ENCODE results near the gene LCE4A.
"Not testable (repeated sequence)": the region's sequence is repeated elsewhere in the genome, so short reads cannot be mapped to it uniquely, and the experiment has no call there.

LCE4A gene

GRCh38 chr1:152667648-152668047 is 40.3 kb upstream of the LCE4A start:
- Histone ChIP-seq H3K4me3 (ENCODE audit: low read depth in 1 of 2, low read length in 2 of 2) (no peak overlapping the region), H3K27me3 (ENCODE audit: insufficient read depth, low read length, poor library complexity) (peaks cover 5% of the 10 kb centered on the region)
- TF ChIP-seq, protein P1, sequence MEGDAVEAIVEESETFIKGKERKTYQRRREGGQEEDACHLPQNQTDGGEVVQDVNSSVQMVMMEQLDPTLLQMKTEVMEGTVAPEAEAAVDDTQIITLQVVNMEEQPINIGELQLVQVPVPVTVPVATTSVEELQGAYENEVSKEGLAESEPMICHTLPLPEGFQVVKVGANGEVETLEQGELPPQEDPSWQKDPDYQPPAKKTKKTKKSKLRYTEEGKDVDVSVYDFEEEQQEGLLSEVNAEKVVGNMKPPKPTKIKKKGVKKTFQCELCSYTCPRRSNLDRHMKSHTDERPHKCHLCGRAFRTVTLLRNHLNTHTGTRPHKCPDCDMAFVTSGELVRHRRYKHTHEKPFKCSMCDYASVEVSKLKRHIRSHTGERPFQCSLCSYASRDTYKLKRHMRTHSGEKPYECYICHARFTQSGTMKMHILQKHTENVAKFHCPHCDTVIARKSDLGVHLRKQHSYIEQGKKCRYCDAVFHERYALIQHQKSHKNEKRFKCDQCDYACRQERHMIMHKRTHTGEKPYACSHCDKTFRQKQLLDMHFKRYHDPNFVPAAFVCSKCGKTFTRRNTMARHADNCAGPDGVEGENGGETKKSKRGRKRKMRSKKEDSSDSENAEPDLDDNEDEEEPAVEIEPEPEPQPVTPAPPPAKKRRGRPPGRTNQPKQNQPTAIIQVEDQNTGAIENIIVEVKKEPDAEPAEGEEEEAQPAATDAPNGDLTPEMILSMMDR (IDR thresholded peaks at IDR 0.05; ENCODE audit: borderline replicate concordance, extremely low read depth, low read length, poor library complexity, severe bottlenecking) = no peak
- no peak for TF ChIP-seq EZH2 (IDR thresholded peaks at IDR 0.05; ENCODE audit: borderline replicate concordance, low read depth, low read length, severe bottlenecking)

GRCh38 chr1:152673016-152673415 is 34.9 kb upstream of the LCE4A start:
- DNase-seq (no peak), ATAC-seq (ENCODE audit: insufficient read depth, low read depth) (no peak)
- no peaks in the 10 kb centered on the region for H3K4me1 ChIP-seq (ENCODE audit: insufficient read depth, low read length)
- H3K27ac ChIP-seq (ENCODE audit: low read length) = no peak overlapping the region
- no peak for TF ChIP-seq EZH2 (IDR thresholded peaks at IDR 0.05; ENCODE audit: borderline replicate concordance, low read depth, low read length, severe bottlenecking)
- TF ChIP-seq, protein P1 (IDR thresholded peaks at IDR 0.05; ENCODE audit: borderline replicate concordance, extremely low read depth, low read length, poor library complexity, severe bottlenecking) = no peak
- H3K4me2 ChIP-seq (ENCODE audit: insufficient read depth, low read length) = no peak overlapping the region
- H4K20me1 ChIP-seq (ENCODE audit: insufficient read depth, low read length) = no peaks in the 10 kb centered on the region; the same call in 1 of the 2 replicates
- no peak overlapping the region for H3K9ac ChIP-seq (ENCODE audit: low read depth, low read length)
- no peak overlapping the region for H2AFZ ChIP-seq (ENCODE audit: low read depth, low read length)
- H3K9me3 ChIP-seq (ENCODE audit: insufficient read depth, low read length, severe bottlenecking) = no peaks in the 10 kb centered on the region
- no peaks in the 10 kb centered on the region for H3K79me2 ChIP-seq (ENCODE audit: insufficient read depth, low read length)
- H3K4me3 ChIP-seq (ENCODE audit: low read depth in 1 of 2, low read length in 2 of 2) = no peak overlapping the region
- no peaks in the 10 kb centered on the region for H3K36me3 ChIP-seq (ENCODE audit: insufficient read depth, low read length)
- H3K27me3 ChIP-seq (ENCODE audit: insufficient read depth, low read length, poor library complexity) = peaks cover 8% of the 10 kb centered on the region

More at GRCh38 chr1:152667648-152668047, 40.3 kb upstream of the LCE4A start:
- Histone ChIP-seq H3K36me3 (ENCODE audit: insufficient read depth, low read length) (no peaks in the 10 kb centered on the region), H3K79me2 (ENCODE audit: insufficient read depth, low read length) (no peaks in the 10 kb centered on the region), H3K4me1 (ENCODE audit: insufficient read depth, low read length) (no peaks in the 10 kb centered on the region), H3K9me3 (ENCODE audit: insufficient read depth, low read length, severe bottlenecking) (no peaks in the 10 kb centered on the region), H4K20me1 (ENCODE audit: insufficient read depth, low read length) (no peaks in the 10 kb centered on the region), H3K27ac (ENCODE audit: low read length) (no peak overlapping the region), H3K9ac (ENCODE audit: low read depth, low read length) (no peak overlapping the region), H3K4me2 (ENCODE audit: insufficient read depth, low read length) (no peak overlapping the region), H2AFZ (ENCODE audit: low read depth, low read length) (no peak overlapping the region)
- DNase-seq = no peak
- no peak for ATAC-seq (ENCODE audit: insufficient read depth, low read depth)

DNA sequence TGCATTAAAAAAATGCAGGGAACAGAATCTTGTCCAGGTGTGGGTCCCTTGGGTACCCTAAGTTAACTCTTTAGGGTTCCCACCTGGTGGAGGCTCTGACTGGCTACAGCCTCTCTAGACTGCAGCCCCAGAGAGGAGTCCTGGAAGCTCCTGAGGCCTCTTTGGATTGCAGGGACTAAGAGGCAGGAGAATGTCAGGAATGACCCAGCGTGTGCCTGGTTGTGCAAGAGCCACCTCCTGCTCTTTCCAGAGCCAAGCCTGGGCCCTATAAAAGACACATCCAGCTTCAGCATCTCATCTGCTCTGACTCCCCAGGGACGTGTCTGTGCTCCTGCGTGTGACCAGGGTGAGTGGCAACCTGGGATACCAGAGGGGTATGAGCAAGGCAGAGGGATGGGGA is 33.0 kb upstream of the LCE4A start, which contains the start of gene LCE2C:
LCE2C (plus strand) TSS at position 297 of the 400 bp plus-strand sequence. CDS start 737 bp downstream, outside the sequence.
- not testable (repeated sequence) for H3K27ac ChIP-seq (ENCODE audit: low read length); H3K4me3 ChIP-seq (ENCODE audit: low read depth in 1 of 2, low read length in 2 of 2); H2AFZ ChIP-seq (ENCODE audit: low read depth, low read length); H4K20me1 ChIP-seq (ENCODE audit: insufficient read depth, low read length); ATAC-seq (ENCODE audit: insufficient read depth, low read depth); DNase-seq; H3K9me3 ChIP-seq (ENCODE audit: insufficient read depth, low read length, severe bottlenecking); H3K9ac ChIP-seq (ENCODE audit: low read depth, low read length); H3K4me2 ChIP-seq (ENCODE audit: insufficient read depth, low read length); H3K36me3 ChIP-seq (ENCODE audit: insufficient read depth, low read length); H3K79me2 ChIP-seq (ENCODE audit: insufficient read depth, low read length); H3K4me1 ChIP-seq (ENCODE audit: insufficient read depth, low read length)
- H3K27me3 ChIP-seq (ENCODE audit: insufficient read depth, low read length, poor library complexity) = peaks cover 21% of the 10 kb centered on the region

DNA sequence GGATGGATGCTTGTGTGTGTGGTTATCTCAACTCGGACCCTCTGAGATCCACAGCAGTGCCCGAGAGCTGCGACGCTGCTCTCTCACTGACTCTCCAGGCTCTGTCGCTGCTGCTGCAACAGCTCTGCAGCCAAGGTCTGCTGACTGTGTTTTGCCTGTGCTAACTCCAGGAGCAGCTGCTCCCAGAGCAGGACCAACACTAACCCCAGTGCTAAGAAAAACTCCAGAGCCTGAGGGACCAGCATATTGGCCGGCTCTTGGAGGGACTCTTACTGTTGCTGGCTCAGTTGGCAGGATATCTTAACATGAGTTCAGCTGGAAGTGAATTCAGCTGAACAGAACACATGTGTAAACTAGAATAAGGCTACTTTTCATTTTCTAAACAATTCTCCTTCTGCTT is 28.5 kb upstream of the LCE4A start:
- Histone ChIP-seq H3K27me3 (ENCODE audit: insufficient read depth, low read length, poor library complexity) (peaks cover 22% of the 10 kb centered on the region), H3K27ac (ENCODE audit: low read length) (no peak overlapping the region), H3K9me3 (ENCODE audit: insufficient read depth, low read length, severe bottlenecking) (no peaks in the 10 kb centered on the region), H3K36me3 (ENCODE audit: insufficient read depth, low read length) (no peaks in the 10 kb centered on the region), H4K20me1 (ENCODE audit: insufficient read depth, low read length) (no peaks in the 10 kb centered on the region; the same call in 1 of the 2 replicates), H3K79me2 (ENCODE audit: insufficient read depth, low read length) (no peaks in the 10 kb centered on the region), H2AFZ (ENCODE audit: low read depth, low read length) (no peak overlapping the region), H3K4me1 (ENCODE audit: insufficient read depth, low read length) (no peaks in the 10 kb centered on the region), H3K4me2 (ENCODE audit: insufficient read depth, low read length) (no peak overlapping the region), H3K9ac (ENCODE audit: low read depth, low read length) (no peak overlapping the region), H3K4me3 (ENCODE audit: low read depth in 1 of 2, low read length in 2 of 2) (no peak overlapping the region)
- TF ChIP-seq, protein P1 (IDR thresholded peaks at IDR 0.05; ENCODE audit: borderline replicate concordance, extremely low read depth, low read length, poor library complexity, severe bottlenecking) = no peak
- TF ChIP-seq EZH2 (IDR thresholded peaks at IDR 0.05; ENCODE audit: borderline replicate concordance, low read depth, low read length, severe bottlenecking) = no peak
- no peak for ATAC-seq (ENCODE audit: insufficient read depth, low read depth)
- no peak for DNase-seq

All from DND-41 (cell line).